HepG2 (cell line): Measurements from ENCODE around the gene ACVR1B. TPM values are rescaled to one million over a fixed set of nuclear protein-coding genes. Genes with fewer than 3 reads are reported as not detected.

Source experiments
- CAMTA2 ChIP-seq: sonication (generic); formaldehyde crosslinking; IDR thresholded peaks from 2 replicates; pipeline ENCODE4 v1.4.0; 2020; ENCODE audit warnings: mild to moderate bottlenecking, missing genetic modification reagents, borderline replicate concordance
- CREB3 ChIP-seq: sonication (generic); formaldehyde crosslinking; IDR thresholded peaks from 2 replicates; pipeline ENCODE4 v1.5.0; 2020; ENCODE audit warnings: missing genetic modification reagents
- ELK4 ChIP-seq: sonication (generic); formaldehyde crosslinking; IDR thresholded peaks from 2 replicates; pipeline ENCODE4 v1.9.0; 2021; ENCODE audit warnings: missing genetic modification reagents, borderline replicate concordance
- JUND ChIP-seq: sonication (generic); formaldehyde crosslinking; IDR thresholded peaks from 2 replicates; pipeline ENCODE4 v1.8.0; 2022; ENCODE audit warnings: mild to moderate bottlenecking, missing genetic modification reagents
- MAFF ChIP-seq: IDR thresholded peaks from 2 replicates; pipeline ENCODE4 v1.6.1; 2011; ENCODE audit warnings: low read depth, low read length, improper control_type of control experiment
- MED8 ChIP-seq: sonication (generic); formaldehyde crosslinking; IDR thresholded peaks from 2 replicates; pipeline ENCODE4 v1.8.1; 2023; ENCODE audit warnings: mild to moderate bottlenecking, missing genetic modification reagents; ENCODE audit not compliant: insufficient replicate concordance
- NONO ChIP-seq, 2 experiments: fragments of 450-650 bp in 1 of 2; sonication (generic) in 1 of 2; formaldehyde crosslinking in 1 of 2; IDR thresholded peaks in 1 of 2; conservative IDR thresholded peaks in 1 of 2; 2 replicates each; pipeline versions ENCODE4 v1.6.1 to v1.8.0; 2017 to 2022; ENCODE audit warnings: mild to moderate bottlenecking in 1 of 2, missing genetic modification reagents in 1 of 2, moderate library complexity in 1 of 2
- NR1H2 ChIP-seq: sonication (generic); formaldehyde crosslinking; IDR thresholded peaks from 2 replicates; pipeline ENCODE4 v1.8.1; 2022; ENCODE audit warnings: low read depth, missing genetic modification reagents, borderline replicate concordance
- POGZ ChIP-seq: sonication (generic); formaldehyde crosslinking; IDR thresholded peaks from 2 replicates; pipeline ENCODE4 v1.4.0; 2020; ENCODE audit warnings: mild to moderate bottlenecking, missing genetic modification reagents
- RBM39 ChIP-seq: fragments of 200-400 bp; formaldehyde crosslinking; IDR thresholded peaks from one replicate; pipeline ENCODE4 v1.6.1; 2018; ENCODE audit warnings: antibody characterized with exemption, mild to moderate bottlenecking, low read depth, low read length; ENCODE audit not compliant: poor library complexity, severe bottlenecking
- SIX4 ChIP-seq: sonication (generic); formaldehyde crosslinking; IDR thresholded peaks from 2 replicates; pipeline ENCODE4 v1.4.0; 2020; ENCODE audit warnings: missing genetic modification reagents
- TARDBP ChIP-seq: sonication (generic); formaldehyde crosslinking; IDR thresholded peaks from 2 replicates; pipeline ENCODE4 v1.8.0; 2022; ENCODE audit warnings: mild to moderate bottlenecking, missing genetic modification reagents
- ZNF460 ChIP-seq: sonication (generic); formaldehyde crosslinking; IDR thresholded peaks from 2 replicates; pipeline ENCODE4 v1.5.1; 2020; ENCODE audit warnings: missing genetic modification reagents, mild to moderate bottlenecking, borderline replicate concordance
- ZNF556 ChIP-seq: sonication (generic); formaldehyde crosslinking; IDR thresholded peaks from 2 replicates; pipeline ENCODE4 v1.4.0; 2020; ENCODE audit warnings: mild to moderate bottlenecking, missing genetic modification reagents, borderline replicate concordance
- ZNF562 ChIP-seq: sonication (generic); formaldehyde crosslinking; IDR thresholded peaks from 2 replicates; pipeline ENCODE4 v1.8.0; 2022; ENCODE audit warnings: missing genetic modification reagents, borderline replicate concordance
- ZNF616 ChIP-seq: sonication (generic); formaldehyde crosslinking; IDR thresholded peaks from 2 replicates; pipeline ENCODE4 v1.5.0; 2020; ENCODE audit warnings: low read depth, mild to moderate bottlenecking, missing genetic modification reagents
- polyA plus RNA-seq, 8 experiments: library from polyadenylated mRNA; depleted of rRNA in 3 of 8; stranded (reverse) in 7 of 8; unstranded in 1 of 8; fragments of >200 nt; fragmentation: Illumina TruSeq in 4 of 8; extraction: Trizol in 4 of 8; gene quantifications; 2 replicates each; pipeline versions ENCODE4 v1.2.1 to v1.2.3, GENCODE V29; 2011 to 2016; ENCODE audit warnings: low read depth in 4 of 8, missing spikeins in 1 of 8, mixed read lengths in 1 of 8; ENCODE audit not compliant: insufficient read depth in 1 of 8
- total RNA-seq, 5 experiments: library from RNA; depleted of rRNA; stranded (reverse); fragments of >200 nt; fragmentation: Illumina TruSeq; extraction: Trizol; gene quantifications; 2 replicates each; pipeline ENCODE4 v1.2.3, GENCODE V29; 2016; ENCODE audit warnings: low read depth in 1 of 5
- TF ChIP-seq, protein P1 (sequence below): sonication (generic); formaldehyde crosslinking; IDR thresholded peaks from 2 replicates; pipeline ENCODE4 v1.8.1; 2023; ENCODE audit warnings: mild to moderate bottlenecking, missing genetic modification reagents
- TF ChIP-seq, protein P2 (sequence below): conservative IDR thresholded peaks from 2 replicates; pipeline ENCODE4 v1.6.1; 2018; ENCODE audit warnings: missing genetic modification reagents
- TF ChIP-seq, protein P3 (sequence below): sonication (generic); formaldehyde crosslinking; IDR thresholded peaks from 2 replicates; pipeline ENCODE4 v1.4.0; 2020; ENCODE audit warnings: mild to moderate bottlenecking, missing genetic modification reagents

ACVR1B gene
- total and polyA plus RNA-seq, 2 of the 13 experiments (the other 11 are each of a cell fraction or from before 2014, with no cell fraction given): 8.9 to 12.1 TPM

DNA sequence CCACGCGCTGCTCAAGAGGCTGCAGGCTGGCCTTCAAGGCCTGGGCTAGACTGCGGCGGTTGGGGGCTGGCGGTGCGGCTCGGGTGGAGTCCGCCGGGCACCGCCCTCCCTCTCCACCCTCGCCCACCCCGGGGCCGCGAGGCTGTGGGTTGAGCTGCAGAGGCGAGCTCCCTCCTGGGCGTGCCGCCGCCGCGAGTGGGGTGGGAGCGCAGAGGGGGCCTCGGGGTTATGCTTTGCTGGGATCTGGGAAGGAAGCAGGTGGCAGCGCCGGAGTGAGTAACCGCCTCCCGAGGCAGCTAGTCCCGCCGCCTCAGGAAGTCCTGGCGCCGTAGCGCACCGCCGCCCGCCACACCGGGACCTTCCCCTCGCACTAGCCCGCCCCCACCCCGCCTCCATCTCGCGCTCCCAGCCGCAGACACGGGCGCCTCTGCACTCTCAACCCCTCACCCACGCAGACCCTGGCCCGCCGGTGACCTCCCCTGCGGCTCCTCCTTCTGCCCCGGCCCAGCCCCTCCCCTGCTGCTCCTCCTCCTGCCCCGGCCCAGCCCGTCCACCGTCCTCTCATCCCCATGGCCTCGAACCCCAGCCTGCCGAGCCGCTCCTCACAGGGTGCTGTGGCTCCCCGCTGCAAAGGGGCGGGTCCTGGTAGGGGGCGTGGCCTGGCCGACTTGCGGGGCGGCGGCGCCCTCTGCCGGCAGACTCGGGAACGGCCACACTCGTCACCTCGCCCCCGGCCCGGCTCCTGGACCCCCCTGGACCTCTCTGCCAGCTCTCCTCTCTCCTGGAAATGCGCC lies 71.9 kb downstream of the ACVR1B start (continued):
- TF ChIP-seq ELK4: no peak
- no peak for TF ChIP-seq MED8 (CRISPR knock-in tag)
- no peak for TF ChIP-seq RBM39
- no peak for TF ChIP-seq ZNF562 (CRISPR knock-in tag)
- TF ChIP-seq POGZ (CRISPR knock-in tag): peak; percentile 60; the same call in 1 of the 2 replicates
- TF ChIP-seq TARDBP: peak; percentile 56; the same call in 1 of the 2 replicates
- TF ChIP-seq, protein P1, sequence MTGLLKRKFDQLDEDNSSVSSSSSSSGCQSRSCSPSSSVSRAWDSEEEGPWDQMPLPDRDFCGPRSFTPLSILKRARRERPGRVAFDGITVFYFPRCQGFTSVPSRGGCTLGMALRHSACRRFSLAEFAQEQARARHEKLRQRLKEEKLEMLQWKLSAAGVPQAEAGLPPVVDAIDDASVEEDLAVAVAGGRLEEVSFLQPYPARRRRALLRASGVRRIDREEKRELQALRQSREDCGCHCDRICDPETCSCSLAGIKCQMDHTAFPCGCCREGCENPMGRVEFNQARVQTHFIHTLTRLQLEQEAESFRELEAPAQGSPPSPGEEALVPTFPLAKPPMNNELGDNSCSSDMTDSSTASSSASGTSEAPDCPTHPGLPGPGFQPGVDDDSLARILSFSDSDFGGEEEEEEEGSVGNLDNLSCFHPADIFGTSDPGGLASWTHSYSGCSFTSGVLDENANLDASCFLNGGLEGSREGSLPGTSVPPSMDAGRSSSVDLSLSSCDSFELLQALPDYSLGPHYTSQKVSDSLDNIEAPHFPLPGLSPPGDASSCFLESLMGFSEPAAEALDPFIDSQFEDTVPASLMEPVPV (CRISPR knock-in tag): peak; percentile 88
- no peak for TF ChIP-seq MAFF
- TF ChIP-seq, protein P2, sequence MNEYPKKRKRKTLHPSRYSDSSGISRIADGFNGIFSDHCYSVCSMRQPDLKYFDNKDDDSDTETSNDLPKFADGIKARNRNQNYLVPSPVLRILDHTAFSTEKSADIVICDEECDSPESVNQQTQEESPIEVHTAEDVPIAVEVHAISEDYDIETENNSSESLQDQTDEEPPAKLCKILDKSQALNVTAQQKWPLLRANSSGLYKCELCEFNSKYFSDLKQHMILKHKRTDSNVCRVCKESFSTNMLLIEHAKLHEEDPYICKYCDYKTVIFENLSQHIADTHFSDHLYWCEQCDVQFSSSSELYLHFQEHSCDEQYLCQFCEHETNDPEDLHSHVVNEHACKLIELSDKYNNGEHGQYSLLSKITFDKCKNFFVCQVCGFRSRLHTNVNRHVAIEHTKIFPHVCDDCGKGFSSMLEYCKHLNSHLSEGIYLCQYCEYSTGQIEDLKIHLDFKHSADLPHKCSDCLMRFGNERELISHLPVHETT (CRISPR knock-in tag): no peak
- TF ChIP-seq CREB3 (CRISPR knock-in tag): no peak
- no peak for TF ChIP-seq NONO (IDR thresholded peaks at IDR 0.05)
- peak; percentile 87 for TF ChIP-seq NONO (CRISPR knock-in tag; conservative IDR thresholded peaks at IDR 0.05)
- no peak for TF ChIP-seq ZNF556 (CRISPR knock-in tag)
- TF ChIP-seq, protein P3, sequence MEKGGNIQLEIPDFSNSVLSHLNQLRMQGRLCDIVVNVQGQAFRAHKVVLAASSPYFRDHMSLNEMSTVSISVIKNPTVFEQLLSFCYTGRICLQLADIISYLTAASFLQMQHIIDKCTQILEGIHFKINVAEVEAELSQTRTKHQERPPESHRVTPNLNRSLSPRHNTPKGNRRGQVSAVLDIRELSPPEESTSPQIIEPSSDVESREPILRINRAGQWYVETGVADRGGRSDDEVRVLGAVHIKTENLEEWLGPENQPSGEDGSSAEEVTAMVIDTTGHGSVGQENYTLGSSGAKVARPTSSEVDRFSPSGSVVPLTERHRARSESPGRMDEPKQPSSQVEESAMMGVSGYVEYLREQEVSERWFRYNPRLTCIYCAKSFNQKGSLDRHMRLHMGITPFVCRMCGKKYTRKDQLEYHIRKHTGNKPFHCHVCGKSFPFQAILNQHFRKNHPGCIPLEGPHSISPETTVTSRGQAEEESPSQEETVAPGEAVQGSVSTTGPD (CRISPR knock-in tag): no peak
- no peak for TF ChIP-seq SIX4 (CRISPR knock-in tag)
- TF ChIP-seq ZNF460: no peak
- no peak for TF ChIP-seq CAMTA2
- TF ChIP-seq JUND (CRISPR knock-in tag): no peak
- TF ChIP-seq NR1H2 (CRISPR knock-in tag): no peak
- no peak for TF ChIP-seq ZNF616 (CRISPR knock-in tag)
